ENCODE measurements around the gene ATP2A2. TPM values are rescaled to one million over a fixed set of nuclear protein-coding genes. Genes with fewer than 3 reads are reported as not detected.
A peak's percentile ranks its signal among the peaks of the same experiment; 100 is the strongest.
"Not testable (repeated sequence)": the region's sequence is repeated elsewhere in the genome, so short reads cannot be mapped to it uniquely, and the experiment has no call there.

Gene ATP2A2
- total RNA-seq, 2 donors from 2014 or later, result 1,597 to 3,086 TPM

DNA sequence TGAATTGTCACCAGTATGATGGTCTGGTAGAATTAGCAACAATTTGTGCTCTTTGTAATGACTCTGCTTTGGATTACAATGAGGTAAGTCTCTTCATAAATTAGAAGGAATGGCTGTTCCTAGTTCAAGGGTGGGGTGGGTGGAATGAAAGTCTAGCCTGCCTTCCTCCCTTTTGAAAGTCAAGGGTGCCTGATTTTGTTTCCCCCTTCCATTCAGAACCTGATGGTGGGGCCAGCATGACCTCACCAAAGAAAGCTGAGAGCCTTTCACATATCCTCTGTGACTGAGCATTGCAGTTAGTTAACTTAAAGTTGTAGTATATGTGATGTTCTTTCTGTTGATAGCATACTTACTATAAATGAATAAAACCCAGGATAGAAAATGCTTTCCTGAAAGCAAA, 52.2 kb downstream of the ATP2A2 start:
- TF ChIP-seq, protein P1, sequence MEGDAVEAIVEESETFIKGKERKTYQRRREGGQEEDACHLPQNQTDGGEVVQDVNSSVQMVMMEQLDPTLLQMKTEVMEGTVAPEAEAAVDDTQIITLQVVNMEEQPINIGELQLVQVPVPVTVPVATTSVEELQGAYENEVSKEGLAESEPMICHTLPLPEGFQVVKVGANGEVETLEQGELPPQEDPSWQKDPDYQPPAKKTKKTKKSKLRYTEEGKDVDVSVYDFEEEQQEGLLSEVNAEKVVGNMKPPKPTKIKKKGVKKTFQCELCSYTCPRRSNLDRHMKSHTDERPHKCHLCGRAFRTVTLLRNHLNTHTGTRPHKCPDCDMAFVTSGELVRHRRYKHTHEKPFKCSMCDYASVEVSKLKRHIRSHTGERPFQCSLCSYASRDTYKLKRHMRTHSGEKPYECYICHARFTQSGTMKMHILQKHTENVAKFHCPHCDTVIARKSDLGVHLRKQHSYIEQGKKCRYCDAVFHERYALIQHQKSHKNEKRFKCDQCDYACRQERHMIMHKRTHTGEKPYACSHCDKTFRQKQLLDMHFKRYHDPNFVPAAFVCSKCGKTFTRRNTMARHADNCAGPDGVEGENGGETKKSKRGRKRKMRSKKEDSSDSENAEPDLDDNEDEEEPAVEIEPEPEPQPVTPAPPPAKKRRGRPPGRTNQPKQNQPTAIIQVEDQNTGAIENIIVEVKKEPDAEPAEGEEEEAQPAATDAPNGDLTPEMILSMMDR (IDR thresholded peaks at IDR 0.05), result no peak
- Histone ChIP-seq H3K36me3 (peaks cover 100% of the 10 kb centered on the region), H3K4me3 (no peak overlapping the region), H3K27ac (no peak overlapping the region), H3K4me1 (peaks cover 0 to 58% of the 10 kb centered on the region in 2 donors), H3K27me3 (no peaks in the 10 kb centered on the region), H3K9me3 (no peaks in the 10 kb centered on the region)
- DNase-seq (ENCODE audit: low spot score), result no peak

DNA sequence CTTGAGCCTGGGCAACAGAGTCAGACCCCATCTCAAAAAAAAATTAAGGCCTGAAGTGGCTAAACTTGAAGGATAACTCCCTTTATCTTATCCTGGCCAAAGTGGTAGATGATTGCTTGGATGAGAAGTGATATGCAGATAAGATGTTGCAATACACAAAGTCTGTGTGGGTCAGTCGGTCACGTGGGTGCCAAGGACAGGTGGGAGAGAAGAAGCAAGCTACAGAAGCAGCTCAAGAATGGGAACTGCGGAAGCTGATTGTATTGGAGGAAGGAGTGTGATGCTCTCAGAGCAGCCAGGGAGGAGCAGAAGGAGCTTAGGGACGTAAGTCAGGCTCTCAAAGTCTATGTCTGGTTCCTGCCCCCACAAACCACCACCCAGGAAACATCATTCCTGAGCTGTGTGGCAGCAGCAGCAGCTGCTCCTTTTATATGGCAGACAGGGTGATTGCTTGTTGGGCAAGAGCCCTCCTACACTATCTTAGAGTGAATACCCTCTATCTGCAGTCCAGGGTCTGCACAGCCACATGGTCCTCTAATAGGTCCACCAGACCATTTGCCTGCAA, 54.5 kb downstream of the ATP2A2 start:
- DNase-seq (ENCODE audit: low spot score), result no peak
- Histone ChIP-seq H3K27ac (no peak overlapping the region), H3K9me3 (no peaks in the 10 kb centered on the region), H3K36me3 (peaks cover 100% of the 10 kb centered on the region), H3K4me3 (no peak overlapping the region), H3K4me1 (peaks cover 0 to 51% of the 10 kb centered on the region in 2 donors), H3K27me3 (no peaks in the 10 kb centered on the region)
- TF ChIP-seq, protein P1 (IDR thresholded peaks at IDR 0.05), result no peak

DNA sequence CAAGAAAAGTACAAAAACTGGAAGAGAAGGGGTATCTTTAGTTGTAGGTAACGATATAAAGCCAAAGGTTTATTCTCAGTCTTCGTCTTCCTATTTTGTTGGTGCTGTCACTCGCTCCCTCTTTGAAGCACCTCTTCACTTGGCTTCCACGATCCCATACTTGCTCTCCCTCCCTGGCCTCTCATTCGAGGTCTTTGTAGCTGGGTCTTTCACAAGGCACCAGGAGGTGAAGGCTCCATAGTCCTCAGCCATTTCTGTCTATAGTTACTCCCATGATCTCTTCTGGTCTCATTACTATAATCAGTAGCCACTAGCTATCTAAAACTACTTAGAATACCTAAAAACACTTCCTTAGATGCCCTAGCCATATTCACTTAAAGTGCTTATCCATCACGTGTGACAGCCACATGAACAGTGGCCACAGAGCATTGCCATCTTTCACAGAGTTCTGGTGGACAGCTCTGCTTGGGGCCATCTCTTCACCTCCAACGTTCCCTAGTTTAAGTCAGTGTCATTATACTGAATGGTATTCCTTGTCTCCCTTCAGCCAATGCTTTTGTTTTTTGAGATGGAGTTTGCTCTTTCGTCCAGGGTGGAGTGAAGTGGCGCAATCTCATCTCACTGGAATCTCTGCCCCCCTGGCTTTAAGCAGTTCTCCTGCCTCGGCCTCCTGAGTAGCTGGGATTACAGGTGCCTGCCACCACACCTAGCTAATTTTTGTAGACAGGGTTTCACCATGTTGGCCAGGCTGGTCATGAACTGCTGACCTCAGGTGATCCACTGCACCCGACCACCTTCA, 57.1 kb downstream of the ATP2A2 start:
- H3K4me3 ChIP-seq, result no peak overlapping the region
- H3K36me3 ChIP-seq, result peaks cover 100% of the 10 kb centered on the region
- peak overlapping the region in 1 of 2 donors; percentile 1 for H3K27ac ChIP-seq
- DNase-seq (ENCODE audit: low spot score), result no peak
- TF ChIP-seq, protein P1 (IDR thresholded peaks at IDR 0.05), result no peak
- no peaks in the 10 kb centered on the region for H3K27me3 ChIP-seq
- H3K4me1 ChIP-seq, result peaks cover 0 to 35% of the 10 kb centered on the region in 2 donors
- H3K9me3 ChIP-seq, result no peaks in the 10 kb centered on the region

DNA sequence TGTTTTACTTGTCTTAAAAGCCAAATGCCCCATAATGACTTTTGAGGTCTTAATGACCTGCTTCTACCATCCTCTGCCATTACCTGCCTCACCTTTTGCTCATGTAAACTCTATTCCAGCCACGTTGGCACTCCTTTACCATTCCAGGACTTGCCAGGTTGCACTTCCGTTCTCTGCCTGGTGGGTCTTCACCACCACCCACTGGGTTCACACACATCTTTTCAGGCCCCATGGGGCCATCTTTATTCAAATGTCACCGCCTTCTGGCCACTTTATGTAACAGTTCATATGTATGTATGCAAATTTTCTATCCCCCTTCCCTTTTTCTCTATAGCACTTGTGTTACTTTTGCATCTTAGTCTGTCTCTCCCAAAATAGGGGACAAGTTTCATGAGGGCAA, 57.7 kb downstream of the ATP2A2 start:
- Histone ChIP-seq H3K9me3 (no peaks in the 10 kb centered on the region), H3K27ac (peak overlapping the region in 1 of 2 donors; percentile 1), H3K36me3 (peaks cover 100% of the 10 kb centered on the region), H3K27me3 (no peaks in the 10 kb centered on the region), H3K4me1 (peaks cover 0 to 34% of the 10 kb centered on the region in 2 donors), H3K4me3 (no peak overlapping the region)
- TF ChIP-seq, protein P1 (IDR thresholded peaks at IDR 0.05), result no peak
- DNase-seq (ENCODE audit: low spot score), result no peak

DNA sequence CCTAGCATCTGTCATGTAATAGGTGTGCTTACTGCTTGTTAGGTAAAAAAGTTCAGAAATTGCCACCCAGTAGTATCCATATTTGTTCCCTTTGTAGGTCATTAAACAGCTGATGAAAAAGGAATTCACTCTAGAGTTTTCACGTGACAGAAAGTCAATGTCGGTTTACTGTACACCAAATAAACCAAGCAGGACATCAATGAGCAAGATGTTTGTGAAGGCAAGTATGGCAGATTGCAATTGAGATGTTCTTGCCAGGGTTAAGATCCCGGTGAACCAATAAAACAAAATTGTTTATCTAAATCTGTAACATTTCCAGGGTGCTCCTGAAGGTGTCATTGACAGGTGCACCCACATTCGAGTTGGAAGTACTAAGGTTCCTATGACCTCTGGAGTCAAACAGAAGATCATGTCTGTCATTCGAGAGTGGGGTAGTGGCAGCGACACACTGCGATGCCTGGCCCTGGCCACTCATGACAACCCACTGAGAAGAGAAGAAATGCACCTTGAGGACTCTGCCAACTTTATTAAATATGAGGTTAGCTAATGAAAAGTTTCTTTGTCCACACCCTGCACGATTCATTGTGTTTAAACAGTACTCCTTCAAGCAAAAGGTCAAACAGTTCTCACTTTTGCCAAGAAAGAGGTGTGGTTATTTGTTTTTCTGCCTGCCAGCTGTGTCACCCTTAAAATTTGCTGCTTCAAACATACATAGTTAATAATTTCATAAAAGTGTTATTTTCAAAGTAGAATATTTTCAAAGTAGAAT, 58.3 kb downstream of the ATP2A2 start:
- Histone ChIP-seq H3K36me3 (peaks cover 100% of the 10 kb centered on the region), H3K4me1 (peaks cover 0 to 29% of the 10 kb centered on the region in 2 donors), H3K27ac (peak overlapping the region in 1 of 2 donors; percentile 1), H3K4me3 (no peak overlapping the region), H3K27me3 (no peaks in the 10 kb centered on the region), H3K9me3 (no peaks in the 10 kb centered on the region)
- TF ChIP-seq, protein P1 (IDR thresholded peaks at IDR 0.05), result no peak
- DNase-seq (ENCODE audit: low spot score), result no peak

DNA sequence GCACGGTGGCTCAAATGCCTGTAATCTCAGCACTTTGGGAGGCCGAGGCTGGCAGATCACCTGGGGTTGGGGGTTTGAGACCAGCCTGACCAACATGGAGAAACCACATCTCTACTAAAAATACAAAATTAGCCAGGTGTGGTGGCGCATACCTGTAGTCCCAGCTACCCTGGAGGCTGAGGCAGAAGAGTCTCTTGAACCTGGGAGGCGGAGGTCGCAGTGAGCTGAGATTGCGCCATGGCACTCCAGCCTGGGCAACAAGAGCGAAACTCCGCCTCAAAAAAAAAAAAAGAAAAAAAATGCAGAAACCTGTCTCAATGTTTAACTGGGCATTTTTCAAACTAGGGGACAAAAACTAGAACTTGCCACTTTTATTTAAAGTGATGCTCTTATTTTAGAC, 59.2 kb downstream of the ATP2A2 start:
- not testable (repeated sequence) for H3K27me3 ChIP-seq; H3K4me3 ChIP-seq; H3K27ac ChIP-seq; H3K9me3 ChIP-seq; DNase-seq (ENCODE audit: low spot score)
- Histone ChIP-seq H3K4me1 (peaks cover 0 to 22% of the 10 kb centered on the region in 2 donors), H3K36me3 (peaks cover 100% of the 10 kb centered on the region)
